Activated CD4-positive, alpha-beta T cell treated with anti-CD3 and anti-CD28 coated beads, Interleukin-2, amount 10 ng/mL, durations not matched to agents 7 days and 5 days (primary cell): ENCODE measurements around the gene CDK15. TPM values are rescaled to one million over a fixed set of nuclear protein-coding genes. Genes with fewer than 3 reads are reported as not detected.
"Not testable (repeated sequence)": the region's sequence is repeated elsewhere in the genome, so short reads cannot be mapped to it uniquely, and the experiment has no call there.

ENCODE experiments used
- CTCF ChIA-PET: fragments of 350-600 bp; sonication (Branson Sonifier 250); formaldehyde crosslinking; loops from one replicate; lab custom pipeline; 2021; ENCODE audit warnings: antibody characterized with exemption; lab: Charles Lee
- POLR2A ChIA-PET: fragments of 350-600 bp; sonication (Branson Sonifier 250); formaldehyde crosslinking; loops from one replicate; lab custom pipeline; 2021; ENCODE audit warnings: antibody characterized with exemption; lab: Charles Lee
- DNase-seq: peaks from one replicate; pipeline ENCODE4 v3.0.0-alpha.2; 2020
- H3K27ac Mint-ChIP-seq: one replicate; pipeline ENCODE4 v1.8.0; 2021; ENCODE audit warnings: mild to moderate bottlenecking, moderate library complexity, mixed read lengths
- H3K27me3 Mint-ChIP-seq: one replicate; pipeline ENCODE4 v1.8.0; 2021; ENCODE audit warnings: mixed read lengths
- H3K36me3 Mint-ChIP-seq: one replicate; pipeline ENCODE4 v1.8.0; 2021; ENCODE audit warnings: low read depth, mixed read lengths
- H3K4me1 Mint-ChIP-seq: one replicate; pipeline ENCODE4 v1.8.0; 2021; ENCODE audit warnings: mixed read lengths
- H3K4me3 Mint-ChIP-seq: one replicate; pipeline ENCODE4 v1.8.0; 2021; ENCODE audit warnings: mild to moderate bottlenecking, moderate library complexity, mixed read lengths
- H3K9me3 Mint-ChIP-seq: one replicate; pipeline ENCODE4 v1.8.0; 2021; ENCODE audit warnings: mixed read lengths
- total RNA-seq, 2 experiments: library from RNA; stranded (reverse); gene quantifications; one replicate each; pipeline ENCODE4 v1.2.3, GENCODE V29; 2021

CDK15 gene
- not detected for total RNA-seq

- Mint-ChIP-seq H3K9me3 (no peaks in the 10 kb centered on the region), H3K36me3 (no peaks in the 10 kb centered on the region), H3K4me3 (no peak within 1 kb of the TSS), H3K27me3 (peaks cover 33% of the 10 kb centered on the region), H3K27ac (no peak within 1 kb of the TSS), H3K4me1 (no peaks in the 10 kb centered on the region)
- DNase-seq, result no peak
- CTCF ChIA-PET, result interaction anchor here (0.7 kb wide), 1 partner anchor 58 kb away, joined by 4 read pairs; no protein-coding TSS in a partner anchor
- POLR2A ChIA-PET, result no interaction called here
Measured at GRCh38 chr2:201806442-201807170, at the start of gene CDK15. Gene CDK15, plus strand, starts transcription at chr2:201806537. Its CDS starts 128 bp downstream, at chr2:201806665.

DNA sequence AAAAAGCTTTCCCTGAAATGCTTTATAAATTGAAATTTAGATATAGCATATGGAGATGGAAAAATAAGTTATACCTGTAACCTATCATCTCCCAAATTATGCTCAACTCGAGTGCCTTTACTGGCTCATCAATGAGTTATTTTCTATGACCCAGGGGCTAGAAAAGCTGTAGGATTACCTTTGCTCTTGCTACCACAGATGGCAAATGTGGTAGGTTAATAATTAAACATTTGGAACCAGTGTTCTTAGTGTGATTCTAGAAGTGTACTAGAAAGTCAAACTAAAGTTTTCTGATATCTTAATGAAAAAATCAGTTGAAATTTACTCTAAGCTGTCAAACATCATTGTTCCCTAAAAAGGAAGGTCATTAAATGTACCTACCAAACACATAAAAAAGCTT, 48.1 kb upstream of the CDK15 start:
- CTCF ChIA-PET, result no interaction called here
- peaks cover 5% of the 10 kb centered on the region for H3K36me3 Mint-ChIP-seq
- H3K27ac Mint-ChIP-seq, result no peak overlapping the region
- no peaks in the 10 kb centered on the region for H3K4me1 Mint-ChIP-seq
- no peak overlapping the region for H3K4me3 Mint-ChIP-seq
- POLR2A ChIA-PET, result no interaction called here
- no peaks in the 10 kb centered on the region for H3K27me3 Mint-ChIP-seq
- no peak for DNase-seq
- H3K9me3 Mint-ChIP-seq, result no peaks in the 10 kb centered on the region

GRCh38 chr2:201758873-201759272, 47.5 kb upstream of the CDK15 start:
- H3K4me1 Mint-ChIP-seq, result no peaks in the 10 kb centered on the region
- H3K27ac Mint-ChIP-seq, result no peak overlapping the region
- POLR2A ChIA-PET, result no interaction called here
- no peaks in the 10 kb centered on the region for H3K27me3 Mint-ChIP-seq
- CTCF ChIA-PET, result no interaction called here
- H3K36me3 Mint-ChIP-seq, result peaks cover 5% of the 10 kb centered on the region
- no peaks in the 10 kb centered on the region for H3K9me3 Mint-ChIP-seq
- no peak overlapping the region for H3K4me3 Mint-ChIP-seq
- DNase-seq, result no peak

- peaks cover 5% of the 10 kb centered on the region for H3K36me3 Mint-ChIP-seq
- CTCF ChIA-PET, result no interaction called here
- no peak for DNase-seq
- H3K27me3 Mint-ChIP-seq, result no peaks in the 10 kb centered on the region
- H3K4me3 Mint-ChIP-seq, result no peak overlapping the region
- H3K27ac Mint-ChIP-seq, result no peak overlapping the region
- no peaks in the 10 kb centered on the region for H3K4me1 Mint-ChIP-seq
- no peaks in the 10 kb centered on the region for H3K9me3 Mint-ChIP-seq
- POLR2A ChIA-PET, result no interaction called here
Measured at GRCh38 chr2:201759567-201759966, 46.8 kb upstream of the CDK15 start.

GRCh38 chr2:201761101-201761500, 45.2 kb upstream of the CDK15 start:
- Mint-ChIP-seq H3K36me3 (peaks cover 7% of the 10 kb centered on the region), H3K9me3 (no peaks in the 10 kb centered on the region), H3K4me3 (no peak overlapping the region), H3K4me1 (no peaks in the 10 kb centered on the region), H3K27me3 (no peaks in the 10 kb centered on the region), H3K27ac (no peak overlapping the region)
- POLR2A ChIA-PET, result interaction anchor here (0.6 kb wide), 1 partner anchor 17 kb away, joined by 3 read pairs; no protein-coding TSS in a partner anchor
- DNase-seq, result no peak
- CTCF ChIA-PET, result interaction anchor here (0.6 kb wide), 1 partner anchor 222 kb away, joined by 3 read pairs; no protein-coding TSS in a partner anchor

GRCh38 chr2:201764469-201764868, 41.9 kb upstream of the CDK15 start:
- H3K27ac Mint-ChIP-seq, H3K9me3 Mint-ChIP-seq, H3K27me3 Mint-ChIP-seq, H3K4me1 Mint-ChIP-seq, POLR2A ChIA-PET, H3K4me3 Mint-ChIP-seq, DNase-seq: not testable (repeated sequence)
- CTCF ChIA-PET, result interaction anchor here (1.0 to 2.9 kb wide), 2 partner anchors 12 to 16 kb away, joined by 3 to 11 read pairs; partner anchors contain the start of gene ALS2
- H3K36me3 Mint-ChIP-seq, result peaks cover 10% of the 10 kb centered on the region

GRCh38 chr2:201765799-201766198, 40.5 kb upstream of the CDK15 start:
- ChIA-PET CTCF (interaction anchor here (2.9 kb wide), 1 partner anchor 15 kb away, joined by 11 read pairs; the partner anchor contains the start of gene ALS2), POLR2A (no interaction called here)
- H3K4me3 Mint-ChIP-seq, result no peak overlapping the region
- H3K27ac Mint-ChIP-seq, result no peak overlapping the region
- H3K9me3 Mint-ChIP-seq, result no peaks in the 10 kb centered on the region
- no peaks in the 10 kb centered on the region for H3K4me1 Mint-ChIP-seq
- no peak for DNase-seq
- H3K36me3 Mint-ChIP-seq, result peaks cover 10% of the 10 kb centered on the region
- no peaks in the 10 kb centered on the region for H3K27me3 Mint-ChIP-seq

GRCh38 chr2:201768918-201769317, 37.4 kb upstream of the CDK15 start:
- Mint-ChIP-seq H3K27ac (no peak overlapping the region), H3K36me3 (peaks cover 5% of the 10 kb centered on the region), H3K9me3 (no peaks in the 10 kb centered on the region), H3K4me3 (no peak overlapping the region), H3K4me1 (peaks cover 5% of the 10 kb centered on the region), H3K27me3 (no peaks in the 10 kb centered on the region)
- ChIA-PET POLR2A (no interaction called here), CTCF (interaction anchor here (1.4 to 1.5 kb wide), 2 partner anchors 8 to 10 kb away, joined by 3 to 5 read pairs; no protein-coding TSS in a partner anchor)
- no peak for DNase-seq

DNA sequence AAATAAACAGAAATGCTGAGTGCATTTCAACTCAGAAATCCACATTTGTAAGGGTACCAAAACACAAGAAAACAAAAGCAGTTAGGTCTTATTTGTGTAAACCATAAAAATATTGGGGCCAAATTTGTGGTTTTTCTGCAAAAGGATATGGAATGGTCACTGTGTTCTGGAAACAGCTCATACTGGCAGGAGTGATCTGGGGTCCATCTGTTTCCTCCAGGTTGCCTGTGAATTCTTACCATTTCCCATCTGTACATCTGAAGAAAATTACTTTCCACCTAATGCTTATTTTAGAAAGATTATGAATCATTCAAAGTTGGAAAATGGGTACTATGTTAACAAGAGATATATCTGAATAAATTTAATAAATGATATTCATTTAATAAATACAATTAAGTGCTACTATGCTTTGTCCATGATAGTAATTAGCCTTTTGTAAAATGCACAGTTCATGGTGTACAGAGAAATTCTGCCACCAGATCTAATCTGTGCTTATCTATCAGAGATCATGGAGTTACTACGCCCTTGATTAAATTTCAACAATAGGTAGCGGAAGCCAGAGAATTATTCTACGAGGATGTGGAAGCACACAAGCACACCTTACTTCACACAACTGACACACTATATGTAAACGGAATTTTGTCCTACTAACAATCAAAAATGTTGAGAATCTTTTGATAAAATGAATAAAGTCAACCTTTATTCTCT, 36.5 kb upstream of the CDK15 start:
- no peaks in the 10 kb centered on the region for H3K27me3 Mint-ChIP-seq

DNA sequence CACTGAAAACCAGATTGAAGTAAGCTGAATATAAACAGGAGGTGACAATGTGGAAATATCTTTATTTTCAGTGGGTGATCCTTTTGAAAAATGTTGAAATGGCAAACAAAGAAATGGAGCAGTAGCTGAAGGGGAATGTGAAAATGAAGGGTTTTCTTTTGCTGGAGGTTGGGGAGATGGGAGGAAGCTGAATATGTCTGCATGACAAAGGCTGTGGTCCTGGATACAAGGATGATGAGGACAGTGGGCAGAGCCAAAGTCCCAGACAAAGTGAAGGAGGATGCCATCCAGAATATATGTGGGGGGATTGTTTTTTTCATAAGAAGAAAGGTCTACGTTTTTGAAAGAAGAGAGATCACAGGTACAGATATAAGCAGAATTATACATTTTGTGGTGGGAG, 32.3 kb upstream of the CDK15 start:
- ChIA-PET POLR2A (no interaction called here), CTCF (interaction anchor here (0.9 kb wide), 1 partner anchor 84 kb away, joined by 3 read pairs; no protein-coding TSS in a partner anchor)
- H3K4me1 Mint-ChIP-seq, result peaks cover 13% of the 10 kb centered on the region

More for the DNA sequence above, 36.5 kb upstream of the CDK15 start:
- no peak overlapping the region for H3K4me3 Mint-ChIP-seq
- no peak for DNase-seq
- H3K9me3 Mint-ChIP-seq, result no peaks in the 10 kb centered on the region
- H3K36me3 Mint-ChIP-seq, result peaks cover 5% of the 10 kb centered on the region
- no peak overlapping the region for H3K27ac Mint-ChIP-seq
- peaks cover 7% of the 10 kb centered on the region for H3K4me1 Mint-ChIP-seq
- ChIA-PET CTCF (interaction anchor here (1.5 kb wide), 1 partner anchor 7 kb away, joined by 5 read pairs; no protein-coding TSS in a partner anchor), POLR2A (no interaction called here)

GRCh38 chr2:201774546-201774945, 31.8 kb upstream of the CDK15 start:
- H3K4me3 Mint-ChIP-seq, result no peak overlapping the region
- H3K27me3 Mint-ChIP-seq, result no peaks in the 10 kb centered on the region
- H3K27ac Mint-ChIP-seq, result no peak overlapping the region
- ChIA-PET CTCF (no interaction called here), POLR2A (no interaction called here)
- H3K36me3 Mint-ChIP-seq, result no peaks in the 10 kb centered on the region
- no peaks in the 10 kb centered on the region for H3K9me3 Mint-ChIP-seq
- H3K4me1 Mint-ChIP-seq, result peaks cover 17% of the 10 kb centered on the region
- no peak for DNase-seq

More for the DNA sequence above, 32.3 kb upstream of the CDK15 start:
- H3K9me3 Mint-ChIP-seq, result no peaks in the 10 kb centered on the region
- H3K27me3 Mint-ChIP-seq, result no peaks in the 10 kb centered on the region
- no peak for DNase-seq
- no peaks in the 10 kb centered on the region for H3K36me3 Mint-ChIP-seq
- no peak overlapping the region for H3K4me3 Mint-ChIP-seq
- no peak overlapping the region for H3K27ac Mint-ChIP-seq

- CTCF ChIA-PET, result interaction anchor here (1.5 kb wide), 1 partner anchor 11 kb away, joined by 3 read pairs; no protein-coding TSS in a partner anchor
- POLR2A ChIA-PET, result no interaction called here
- no peak for DNase-seq
- H3K27me3 Mint-ChIP-seq, result no peaks in the 10 kb centered on the region
- no peak overlapping the region for H3K4me3 Mint-ChIP-seq
- no peak overlapping the region for H3K27ac Mint-ChIP-seq
- H3K4me1 Mint-ChIP-seq, result peaks cover 24% of the 10 kb centered on the region
- no peaks in the 10 kb centered on the region for H3K36me3 Mint-ChIP-seq
- H3K9me3 Mint-ChIP-seq, result no peaks in the 10 kb centered on the region
Measured at GRCh38 chr2:201775326-201775725, 31.0 kb upstream of the CDK15 start.

DNA sequence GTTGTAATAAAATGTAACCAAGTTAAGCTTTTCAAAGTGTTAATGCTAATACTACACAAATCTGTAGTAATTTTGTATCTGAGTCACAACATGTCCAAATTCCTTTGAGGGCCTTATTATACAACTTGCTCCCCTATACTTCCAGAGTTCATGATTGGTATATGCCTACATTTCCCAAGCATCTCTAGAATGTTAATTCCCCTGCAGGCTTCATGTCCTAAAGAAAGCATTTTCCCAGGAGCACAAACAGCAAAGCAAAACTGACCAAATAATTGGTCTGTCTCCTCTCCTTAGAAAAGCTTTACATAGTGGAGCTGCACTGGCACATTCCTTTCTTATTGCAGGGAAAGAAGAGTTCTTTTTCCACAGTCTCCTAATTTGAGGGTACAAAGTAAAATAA, 29.3 kb upstream of the CDK15 start:
- Mint-ChIP-seq H3K4me1 (peaks cover 31% of the 10 kb centered on the region), H3K9me3 (no peaks in the 10 kb centered on the region), H3K36me3 (no peaks in the 10 kb centered on the region), H3K4me3 (no peak overlapping the region), H3K27ac (no peak overlapping the region), H3K27me3 (peaks cover 3% of the 10 kb centered on the region)
- ChIA-PET CTCF (interaction anchor here (1.8 kb wide), 1 partner anchor 8 kb away, joined by 5 read pairs; no protein-coding TSS in a partner anchor), POLR2A (no interaction called here)
- DNase-seq, result no peak
